HepG2 (cell line): ENCODE data around the gene ANKS1A. TPM values are rescaled to one million over a fixed set of nuclear protein-coding genes. Genes with fewer than 3 reads are reported as not detected.

Experiments
- ATAC-seq: fragments of 200-7000 bp; cut with Tn5 transposase; 3 replicates; pipeline ENCODE4 v1.9.1; 2020; ENCODE audit warnings: mild to moderate bottlenecking, moderate library complexity
- BruUV-seq: library from RNA; stranded (reverse); fragments of 400-500 nt; replicated peaks from 2 replicates; lab custom pipeline; 2021; lab: Mats Ljungman, UMichigan
- CTCF ChIA-PET: fragments of 300-600 bp; formaldehyde crosslinking; extraction: SDS; loops from one replicate; lab custom pipeline; 2021; ENCODE audit warnings: low total read pairs, inconsistent platforms, low intra/inter-chr PET ratio; lab: Yijun Ruan, JAX
- POLR2A ChIA-PET: fragments of 350-600 bp; sonication (Branson Sonifier 250); formaldehyde crosslinking; loops from one replicate; lab custom pipeline; 2020; ENCODE audit warnings: antibody characterized with exemption, inconsistent platforms; lab: Yijun Ruan, JAX
- DNase-seq: peaks from one replicate; pipeline ENCODE4 v3.0.0-alpha.2; 2015; ENCODE audit warnings: low spot score
- FAIRE-seq: peaks from 3 replicates; lab custom pipeline; 2011; peaks lifted over from hg19 to GRCh38; lab: Jason Lieb, UNC
- H2AFZ ChIP-seq: one replicate; pipeline ENCODE4 v1.6.1; 2011; ENCODE audit warnings: low read length, inconsistent platforms
- H3K27ac ChIP-seq: fragments of 300-600 bp; 3 replicates; pipeline ENCODE4 v1.8.0; 2011; ENCODE audit warnings: mixed run types, mild to moderate bottlenecking, mixed read lengths, low read length, inconsistent platforms; ENCODE audit not compliant: insufficient read depth; ENCODE audit errors: extremely low read length
- H3K27me3 ChIP-seq, 2 experiments: fragments of 200-600 bp in 1 of 2; 2 replicates in 1 of 2; 3 replicates in 1 of 2; pipeline versions ENCODE4 v1.6.0 to v1.8.0; 2011; ENCODE audit warnings: low read length in 2 of 2, mild to moderate bottlenecking in 2 of 2, moderate library complexity in 2 of 2, inconsistent platforms in 1 of 2; ENCODE audit not compliant: insufficient read depth in 2 of 2, control insufficient read depth in 1 of 2
- H3K36me3 ChIP-seq, 2 experiments: fragments of 200-600 bp in 1 of 2; replicated peaks in 1 of 2; 2 replicates in 1 of 2; 3 replicates in 1 of 2; pipeline versions ENCODE4 v1.5.1 to v1.8.0; 2011; ENCODE audit warnings: low read length in 2 of 2, inconsistent platforms in 1 of 2; ENCODE audit not compliant: insufficient read depth in 2 of 2, control insufficient read depth in 1 of 2
- H3K4me1 ChIP-seq: 2 replicates; pipeline ENCODE4 v1.5.1; 2012; ENCODE audit warnings: low read length, inconsistent platforms; ENCODE audit not compliant: insufficient read depth
- H3K4me2 ChIP-seq: 2 replicates; pipeline ENCODE4 v1.6.0; 2011; ENCODE audit warnings: low read depth, low read length, inconsistent platforms
- H3K4me3 ChIP-seq, 3 experiments: fragments of 200-600 bp in 1 of 3; sonication (generic), shearing (Covaris generic) in 1 of 3; replicated peaks in 1 of 3; 2 replicates each; pipeline ENCODE4 v1.5.1; 2011 to 2016; ENCODE audit warnings: low read length in 3 of 3, inconsistent platforms in 2 of 3, low read depth in 2 of 3, mild to moderate bottlenecking in 2 of 3, control low read depth in 1 of 3, mixed read lengths in 1 of 3; ENCODE audit not compliant: insufficient read depth in 1 of 3
- H3K79me2 ChIP-seq: one replicate; pipeline ENCODE4 v1.6.1; 2011; ENCODE audit warnings: low read length, inconsistent platforms; ENCODE audit not compliant: insufficient read depth
- H3K9ac ChIP-seq: 2 replicates; pipeline ENCODE4 v1.6.0; 2011; ENCODE audit warnings: mild to moderate bottlenecking, low read depth, low read length, inconsistent platforms; ENCODE audit not compliant: insufficient read depth
- H3K9me3 ChIP-seq: 2 replicates; pipeline ENCODE4 v1.5.1; 2012; ENCODE audit warnings: mild to moderate bottlenecking, low read length
- H4K20me1 ChIP-seq: 2 replicates; pipeline ENCODE4 v1.6.0; 2011; ENCODE audit warnings: inconsistent platforms, mild to moderate bottlenecking, low read length, moderate library complexity; ENCODE audit not compliant: insufficient read depth
- MAFK ChIP-seq, 2 experiments: IDR thresholded peaks in 1 of 2; conservative IDR thresholded peaks in 1 of 2; 2 replicates each; pipeline ENCODE4 v1.6.1; 2011; ENCODE audit warnings: improper control_type of control experiment in 2 of 2, low read length in 2 of 2
- NR2F6 ChIP-seq, 2 experiments: IDR thresholded peaks; 2 replicates each; pipeline ENCODE4 v1.6.1; 2016; ENCODE audit warnings: antibody characterized with exemption in 1 of 2, mild to moderate bottlenecking in 1 of 2
- PAX8 ChIP-seq: sonication (generic); formaldehyde crosslinking; IDR thresholded peaks from 2 replicates; pipeline ENCODE4 v1.8.0; 2022; ENCODE audit warnings: mild to moderate bottlenecking, missing genetic modification reagents, borderline replicate concordance
- TBX2 ChIP-seq: sonication (generic); formaldehyde crosslinking; IDR thresholded peaks from 2 replicates; pipeline ENCODE4 v1.5.0; 2020; ENCODE audit warnings: missing genetic modification reagents, mild to moderate bottlenecking, borderline replicate concordance
- ZNF232 ChIP-seq: sonication (generic); formaldehyde crosslinking; IDR thresholded peaks from 2 replicates; pipeline ENCODE4 v1.4.0; 2020; ENCODE audit warnings: missing genetic modification reagents, borderline replicate concordance
- ZNF331 ChIP-seq: sonication (generic); formaldehyde crosslinking; IDR thresholded peaks from 2 replicates; pipeline ENCODE4 v1.4.0; 2020; ENCODE audit warnings: missing genetic modification reagents
- ZNF432 ChIP-seq: sonication (generic); formaldehyde crosslinking; IDR thresholded peaks from 2 replicates; pipeline ENCODE4 v1.5.0; 2020; ENCODE audit warnings: missing genetic modification reagents, mild to moderate bottlenecking, borderline replicate concordance
- ZNF607 ChIP-seq: sonication (generic); formaldehyde crosslinking; IDR thresholded peaks from 2 replicates; pipeline ENCODE4 v1.5.1; 2020; ENCODE audit warnings: missing genetic modification reagents, mild to moderate bottlenecking, borderline replicate concordance
- WGBS: methylation state at CpG from one replicate; pipeline ENCODE4 v1.1.6; 2017; ENCODE audit warnings: low lambda C conversion rate; 5-methylcytosine and 5-hydroxymethylcytosine counted together
- in situ Hi-C: cut with HindIII; loops from 2 replicates; pipeline ENCODE4 v1.10.0; 2017; ENCODE audit warnings: low pct_unique_long_range_greater_than_20kb; ENCODE audit not compliant: extremely low pct_ligation_motif_present
- intact Hi-C: fragments of 100-400 bp; cut with micrococcal nuclease; formaldehyde crosslinking; loops from one replicate; pipeline ENCODE4 v1.10.0; 2022; ENCODE audit not compliant: unreplicated experiment
- polyA plus RNA-seq, 8 experiments: library from polyadenylated mRNA; depleted of rRNA in 3 of 8; stranded (reverse) in 7 of 8; unstranded in 1 of 8; fragments of >200 nt; fragmentation: Illumina TruSeq in 4 of 8; extraction: Trizol in 4 of 8; gene quantifications; 2 replicates each; pipeline versions ENCODE4 v1.2.1 to v1.2.3, GENCODE V29; 2011 to 2016; ENCODE audit warnings: low read depth in 4 of 8, missing spikeins in 1 of 8, mixed read lengths in 1 of 8; ENCODE audit not compliant: insufficient read depth in 1 of 8
- total RNA-seq, 5 experiments: library from RNA; depleted of rRNA; stranded (reverse); fragments of >200 nt; fragmentation: Illumina TruSeq; extraction: Trizol; gene quantifications; 2 replicates each; pipeline ENCODE4 v1.2.3, GENCODE V29; 2016; ENCODE audit warnings: low read depth in 1 of 5
- TF ChIP-seq, protein P1 (sequence below): sonication (generic); formaldehyde crosslinking; IDR thresholded peaks from 2 replicates; pipeline ENCODE4 v1.5.1; 2020; ENCODE audit warnings: missing genetic modification reagents, mild to moderate bottlenecking, borderline replicate concordance
- TF ChIP-seq, protein P2 (sequence below): sonication (generic); formaldehyde crosslinking; IDR thresholded peaks from 2 replicates; pipeline ENCODE4 v1.5.1; 2020; ENCODE audit warnings: mild to moderate bottlenecking, moderate library complexity, missing genetic modification reagents
- TF ChIP-seq, protein P3 (sequence below): sonication (generic); formaldehyde crosslinking; IDR thresholded peaks from 2 replicates; pipeline ENCODE4 v1.4.0; 2020; ENCODE audit warnings: missing genetic modification reagents, low read depth, mild to moderate bottlenecking, borderline replicate concordance

Gene ANKS1A
- total and polyA plus RNA-seq, 2 of the 13 experiments (the other 11 are each of a cell fraction or from before 2014, with no cell fraction given), result 7.2 to 15.1 TPM

DNA sequence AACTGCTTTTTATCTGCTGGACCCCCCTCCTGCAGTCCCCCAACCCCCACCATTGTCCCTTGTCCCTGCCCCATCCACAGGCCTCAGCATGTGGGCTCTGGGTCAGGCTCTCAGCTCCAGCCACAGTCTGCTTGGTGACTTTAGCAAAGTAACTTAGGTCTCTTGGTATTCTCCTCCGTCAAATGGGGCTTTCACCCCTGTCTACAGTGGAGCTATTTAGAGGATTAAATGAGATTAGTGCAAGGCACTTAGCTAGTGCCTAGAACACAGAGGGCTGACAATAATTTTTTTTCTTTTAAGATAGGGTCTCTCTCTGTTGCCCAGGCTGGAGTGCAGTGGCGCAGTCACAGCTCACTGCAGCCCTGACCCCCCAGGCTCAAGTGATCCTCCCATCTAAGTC, 180.2 kb downstream of the ANKS1A start (continued):
- TF ChIP-seq, protein P1, sequence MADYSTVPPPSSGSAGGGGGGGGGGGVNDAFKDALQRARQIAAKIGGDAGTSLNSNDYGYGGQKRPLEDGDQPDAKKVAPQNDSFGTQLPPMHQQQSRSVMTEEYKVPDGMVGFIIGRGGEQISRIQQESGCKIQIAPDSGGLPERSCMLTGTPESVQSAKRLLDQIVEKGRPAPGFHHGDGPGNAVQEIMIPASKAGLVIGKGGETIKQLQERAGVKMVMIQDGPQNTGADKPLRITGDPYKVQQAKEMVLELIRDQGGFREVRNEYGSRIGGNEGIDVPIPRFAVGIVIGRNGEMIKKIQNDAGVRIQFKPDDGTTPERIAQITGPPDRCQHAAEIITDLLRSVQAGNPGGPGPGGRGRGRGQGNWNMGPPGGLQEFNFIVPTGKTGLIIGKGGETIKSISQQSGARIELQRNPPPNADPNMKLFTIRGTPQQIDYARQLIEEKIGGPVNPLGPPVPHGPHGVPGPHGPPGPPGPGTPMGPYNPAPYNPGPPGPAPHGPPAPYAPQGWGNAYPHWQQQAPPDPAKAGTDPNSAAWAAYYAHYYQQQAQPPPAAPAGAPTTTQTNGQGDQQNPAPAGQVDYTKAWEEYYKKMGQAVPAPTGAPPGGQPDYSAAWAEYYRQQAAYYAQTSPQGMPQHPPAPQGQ (CRISPR knock-in tag), result no peak
- TF ChIP-seq ZNF331 (CRISPR knock-in tag), result no peak
- TF ChIP-seq PAX8 (CRISPR knock-in tag), result no peak
- no peak for TF ChIP-seq ZNF607 (CRISPR knock-in tag)
- no peak for TF ChIP-seq TBX2 (CRISPR knock-in tag)
- TF ChIP-seq, protein P2, sequence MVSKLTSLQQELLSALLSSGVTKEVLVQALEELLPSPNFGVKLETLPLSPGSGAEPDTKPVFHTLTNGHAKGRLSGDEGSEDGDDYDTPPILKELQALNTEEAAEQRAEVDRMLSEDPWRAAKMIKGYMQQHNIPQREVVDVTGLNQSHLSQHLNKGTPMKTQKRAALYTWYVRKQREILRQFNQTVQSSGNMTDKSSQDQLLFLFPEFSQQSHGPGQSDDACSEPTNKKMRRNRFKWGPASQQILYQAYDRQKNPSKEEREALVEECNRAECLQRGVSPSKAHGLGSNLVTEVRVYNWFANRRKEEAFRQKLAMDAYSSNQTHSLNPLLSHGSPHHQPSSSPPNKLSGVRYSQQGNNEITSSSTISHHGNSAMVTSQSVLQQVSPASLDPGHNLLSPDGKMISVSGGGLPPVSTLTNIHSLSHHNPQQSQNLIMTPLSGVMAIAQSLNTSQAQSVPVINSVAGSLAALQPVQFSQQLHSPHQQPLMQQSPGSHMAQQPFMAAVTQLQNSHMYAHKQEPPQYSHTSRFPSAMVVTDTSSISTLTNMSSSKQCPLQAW, result no peak
- no peak for TF ChIP-seq MAFK (conservative IDR thresholded peaks at IDR 0.05 in 1 of 2, IDR thresholded peaks at IDR 0.05 in 1 of 2; ENCODE audit: low read length in 2 of 2)
- TF ChIP-seq ZNF232 (CRISPR knock-in tag), result no peak
- TF ChIP-seq, all 625 proteins: peak for 0

DNA sequence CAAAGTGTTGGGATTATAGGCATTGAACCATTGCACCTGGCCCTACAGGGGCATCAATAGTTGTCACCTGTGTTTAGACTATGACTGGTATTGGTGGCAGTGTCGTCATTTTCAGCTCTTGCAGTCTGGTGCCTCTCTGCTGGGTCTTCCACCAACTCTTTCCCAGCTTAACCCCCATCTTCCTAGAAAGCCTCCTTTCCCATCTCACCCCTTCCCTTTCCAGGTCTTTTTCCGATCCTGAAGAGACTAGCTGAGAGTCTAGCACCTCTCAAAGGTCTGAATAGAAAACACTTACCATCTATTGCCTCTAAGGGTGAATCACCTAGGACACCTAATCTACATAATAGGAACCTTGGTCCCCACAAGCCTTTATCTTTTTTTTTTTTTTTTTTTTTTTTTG, 181.1 kb downstream of the ANKS1A start:
- no peak for ATAC-seq
- H3K27me3 ChIP-seq, result no peaks in the 10 kb centered on the region
- BruUV-seq, result no TSS peak
- H3K9ac ChIP-seq, result no peak overlapping the region
- no peak overlapping the region for H3K4me3 ChIP-seq
- DNase-seq, result no peak
- ChIA-PET CTCF (no interaction called here), POLR2A (no interaction called here)
- intact Hi-C loops, result no loop called here
- WGBS, result 95% methylated on average over 2 of the region's 2 CpGs
- TF ChIP-seq ZNF432 (CRISPR knock-in tag), result no peak
- TF ChIP-seq, protein P3, sequence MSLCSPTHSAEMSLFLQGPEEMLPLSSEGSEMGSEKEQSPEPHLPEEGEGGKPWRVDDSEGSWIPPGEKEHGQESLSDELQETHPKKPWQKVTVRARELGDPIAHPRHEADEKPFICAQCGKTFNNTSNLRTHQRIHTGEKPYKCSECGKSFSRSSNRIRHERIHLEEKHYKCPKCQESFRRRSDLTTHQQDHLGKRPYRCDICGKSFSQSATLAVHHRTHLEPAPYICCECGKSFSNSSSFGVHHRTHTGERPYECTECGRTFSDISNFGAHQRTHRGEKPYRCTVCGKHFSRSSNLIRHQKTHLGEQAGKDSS (CRISPR knock-in tag), result no peak
- no peak for TF ChIP-seq NR2F6 (IDR thresholded peaks at IDR 0.05)
- TF ChIP-seq NR2F6 (CRISPR knock-in tag; IDR thresholded peaks at IDR 0.05), result no peak
- FAIRE-seq, result no peak
- no peaks in the 10 kb centered on the region for H3K79me2 ChIP-seq
- in situ Hi-C loops, result no loop called here
- no peaks in the 10 kb centered on the region for H3K4me1 ChIP-seq
- peaks cover 6% of the 10 kb centered on the region in 2 experiments; a peak in 4 of 5 replicates for H3K36me3 ChIP-seq
- H2AFZ ChIP-seq, result no peak overlapping the region
- H3K27ac ChIP-seq, result no peak overlapping the region
- no peaks in the 10 kb centered on the region for H4K20me1 ChIP-seq
- no peak overlapping the region for H3K4me2 ChIP-seq
- H3K9me3 ChIP-seq, result no peaks in the 10 kb centered on the region
